Neural progenitor cell (in vitro differentiated cells): ENCODE results near the gene ARHGAP45.

Experiments
- CTCF ChIP-seq: fragments of 200-600 bp; sonication (generic); IDR thresholded peaks from 2 replicates; pipeline ENCODE4 v1.5.1; 2017; ENCODE audit warnings: antibody characterized with exemption, mild to moderate bottlenecking
- EZH2 ChIP-seq: fragments of 200-600 bp; sonication (generic); IDR thresholded peaks from 2 replicates; pipeline ENCODE4 v1.6.1; 2017; ENCODE audit warnings: antibody characterized with exemption, mild to moderate bottlenecking, moderate library complexity

GRCh38 chr19:1063030-1063908, 3.7 kb upstream of the ARHGAP45 start:
- TF ChIP-seq CTCF (no peak), EZH2 (no peak)
